ENCODE measurements around the gene ZNF778.

Gene ZNF778

GRCh38 chr16:89278441-89279240, 61.1 kb downstream of the ZNF778 start:
- DNase-seq, result no peak

- no peak for DNase-seq
These were observed 62.4 kb downstream of the ZNF778 start for GRCh38 chr16:89279666-89280481.

- DNase-seq, result no peak
These were observed 63.2 kb downstream of the ZNF778 start for GRCh38 chr16:89280546-89281188.

- DNase-seq, result no peak
These were observed 63.7 kb downstream of the ZNF778 start for GRCh38 chr16:89281189-89281577.

GRCh38 chr16:89281829-89282228, 64.3 kb downstream of the ZNF778 start:
- no peak for DNase-seq

- no peak for DNase-seq
These were observed 65.0 kb downstream of the ZNF778 start for GRCh38 chr16:89282523-89282922.

- no peak for DNase-seq
These were observed 65.9 kb downstream of the ZNF778 start for GRCh38 chr16:89283449-89283848.

- DNase-seq, result no peak
These were observed 67.9 kb downstream of the ZNF778 start for GRCh38 chr16:89285381-89285780.

GRCh38 chr16:89286096-89286495, 68.6 kb downstream of the ZNF778 start:
- no peak for DNase-seq
